BJ (cell line): ENCODE data around the gene GIN1. TPM values are rescaled to one million over a fixed set of nuclear protein-coding genes. Genes with fewer than 3 reads are reported as not detected.

Experiments
- CTCF ChIA-PET: fragments of 350-600 bp; formaldehyde crosslinking; extraction: SDS; loops from one replicate; lab custom pipeline; 2021; ENCODE audit warnings: antibody characterized with exemption, inconsistent platforms; lab: Yijun Ruan, JAX
- POLR2A ChIA-PET: fragments of 300-600 bp; sonication (Branson Sonifier 250); formaldehyde crosslinking; extraction: SDS; loops from one replicate; lab custom pipeline; 2021; ENCODE audit warnings: antibody characterized with exemption; lab: Charles Lee
- DNase-seq: peaks from one replicate; pipeline ENCODE4 v3.0.0-alpha.2; 2011; ENCODE audit warnings: low read depth
- H3K27me3 ChIP-seq: 2 replicates; pipeline ENCODE4 v1.6.0; 2011; ENCODE audit warnings: low read length; ENCODE audit not compliant: control insufficient read depth, insufficient read depth
- H3K36me3 ChIP-seq: 2 replicates; pipeline ENCODE4 v1.5.1; 2011; ENCODE audit warnings: low read length; ENCODE audit not compliant: control insufficient read depth, insufficient read depth
- H3K4me3 ChIP-seq: 2 replicates; pipeline ENCODE4 v1.5.1; 2011; ENCODE audit warnings: low read depth, mild to moderate bottlenecking, control low read depth, low read length
- CTCF ChIP-seq: IDR thresholded peaks from 2 replicates; pipeline ENCODE4 v1.5.1; 2011; ENCODE audit warnings: low read depth, mild to moderate bottlenecking, control low read depth, inconsistent platforms, low read length, moderate library complexity; ENCODE audit not compliant: insufficient read depth
- polyA plus RNA-seq: library from polyadenylated mRNA; depleted of rRNA; stranded (reverse); fragments of >200 nt; gene quantifications from 2 replicates; pipeline ENCODE4 v1.2.3, GENCODE V29; 2011

The GIN1 gene
- polyA plus RNA-seq, 1 experiment, result 1.6 TPM

- no peak for DNase-seq
- Histone ChIP-seq H3K4me3 (no peak overlapping the region), H3K36me3 (no peaks in the 10 kb centered on the region), H3K27me3 (no peaks in the 10 kb centered on the region)
- POLR2A ChIA-PET, result no interaction called here
- CTCF ChIA-PET, result interaction anchor here (1.0 kb wide), 1 partner anchor 60 kb away, joined by 3 read pairs; no protein-coding TSS in a partner anchor
- no peak for TF ChIP-seq CTCF
These were observed 13.3 kb upstream of the GIN1 start for GRCh38 chr5:103133231-103133630.

GRCh38 chr5:103132684-103133083, 12.7 kb upstream of the GIN1 start:
- CTCF ChIA-PET, result interaction anchor here (1.0 kb wide), 1 partner anchor 61 kb away, joined by 3 read pairs; no protein-coding TSS in a partner anchor

GRCh38 chr5:103128202-103128601, 8.3 kb upstream of the GIN1 start:
- CTCF ChIA-PET, result interaction anchor here (3.6 kb wide), 1 partner anchor 11 kb away, joined by 20 read pairs; no protein-coding TSS in a partner anchor

More at GRCh38 chr5:103132684-103133083, 12.7 kb upstream of the GIN1 start:
- no peaks in the 10 kb centered on the region for H3K36me3 ChIP-seq
- TF ChIP-seq CTCF, result no peak
- no peak overlapping the region for H3K4me3 ChIP-seq
- POLR2A ChIA-PET, result no interaction called here
- no peaks in the 10 kb centered on the region for H3K27me3 ChIP-seq
- no peak for DNase-seq

GRCh38 chr5:103127292-103127817, 7.4 kb upstream of the GIN1 start:
- CTCF ChIA-PET, result interaction anchor here (3.6 kb wide), 1 partner anchor 12 kb away, joined by 20 read pairs; no protein-coding TSS in a partner anchor
- Histone ChIP-seq H3K27me3 (no peaks in the 10 kb centered on the region), H3K4me3 (no peak overlapping the region), H3K36me3 (no peaks in the 10 kb centered on the region)
- no peak for DNase-seq
- POLR2A ChIA-PET, result no interaction called here
- TF ChIP-seq CTCF, result no peak

More at GRCh38 chr5:103128202-103128601, 8.3 kb upstream of the GIN1 start:
- POLR2A ChIA-PET, result interaction anchor here (1.0 kb wide), 1 partner anchor 8 kb away, joined by 3 read pairs; the partner anchor contains the start of genes GIN1 and PPIP5K2
- Histone ChIP-seq H3K4me3 (no peak overlapping the region), H3K27me3 (no peaks in the 10 kb centered on the region), H3K36me3 (no peaks in the 10 kb centered on the region)
- DNase-seq, result no peak
- TF ChIP-seq CTCF, result no peak

GRCh38 chr5:103126557-103126956, 6.6 kb upstream of the GIN1 start:
- ChIA-PET POLR2A (no interaction called here), CTCF (no interaction called here)
- Histone ChIP-seq H3K27me3 (no peaks in the 10 kb centered on the region), H3K4me3 (no peak overlapping the region), H3K36me3 (no peaks in the 10 kb centered on the region)
- no peak for DNase-seq
- no peak for TF ChIP-seq CTCF
